HG02763 (cell line): ENCODE measurements around the gene HMGXB3.

ENCODE experiments used
- ATAC-seq: cut with Tn5 transposase; IDR thresholded peaks from one replicate; pipeline ENCODE4 v1.9.1; 2021; ENCODE audit warnings: mild to moderate bottlenecking, moderate library complexity; ENCODE audit not compliant: unreplicated experiment

HMGXB3 gene, protein sequence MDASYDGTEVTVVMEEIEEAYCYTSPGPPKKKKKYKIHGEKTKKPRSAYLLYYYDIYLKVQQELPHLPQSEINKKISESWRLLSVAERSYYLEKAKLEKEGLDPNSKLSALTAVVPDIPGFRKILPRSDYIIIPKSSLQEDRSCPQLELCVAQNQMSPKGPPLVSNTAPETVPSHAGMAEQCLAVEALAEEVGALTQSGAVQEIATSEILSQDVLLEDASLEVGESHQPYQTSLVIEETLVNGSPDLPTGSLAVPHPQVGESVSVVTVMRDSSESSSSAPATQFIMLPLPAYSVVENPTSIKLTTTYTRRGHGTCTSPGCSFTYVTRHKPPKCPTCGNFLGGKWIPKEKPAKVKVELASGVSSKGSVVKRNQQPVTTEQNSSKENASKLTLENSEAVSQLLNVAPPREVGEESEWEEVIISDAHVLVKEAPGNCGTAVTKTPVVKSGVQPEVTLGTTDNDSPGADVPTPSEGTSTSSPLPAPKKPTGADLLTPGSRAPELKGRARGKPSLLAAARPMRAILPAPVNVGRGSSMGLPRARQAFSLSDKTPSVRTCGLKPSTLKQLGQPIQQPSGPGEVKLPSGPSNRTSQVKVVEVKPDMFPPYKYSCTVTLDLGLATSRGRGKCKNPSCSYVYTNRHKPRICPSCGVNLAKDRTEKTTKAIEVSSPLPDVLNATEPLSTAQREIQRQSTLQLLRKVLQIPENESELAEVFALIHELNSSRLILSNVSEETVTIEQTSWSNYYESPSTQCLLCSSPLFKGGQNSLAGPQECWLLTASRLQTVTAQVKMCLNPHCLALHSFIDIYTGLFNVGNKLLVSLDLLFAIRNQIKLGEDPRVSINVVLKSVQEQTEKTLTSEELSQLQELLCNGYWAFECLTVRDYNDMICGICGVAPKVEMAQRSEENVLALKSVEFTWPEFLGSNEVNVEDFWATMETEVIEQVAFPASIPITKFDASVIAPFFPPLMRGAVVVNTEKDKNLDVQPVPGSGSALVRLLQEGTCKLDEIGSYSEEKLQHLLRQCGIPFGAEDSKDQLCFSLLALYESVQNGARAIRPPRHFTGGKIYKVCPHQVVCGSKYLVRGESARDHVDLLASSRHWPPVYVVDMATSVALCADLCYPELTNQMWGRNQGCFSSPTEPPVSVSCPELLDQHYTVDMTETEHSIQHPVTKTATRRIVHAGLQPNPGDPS (N-terminal part only)

DNA sequence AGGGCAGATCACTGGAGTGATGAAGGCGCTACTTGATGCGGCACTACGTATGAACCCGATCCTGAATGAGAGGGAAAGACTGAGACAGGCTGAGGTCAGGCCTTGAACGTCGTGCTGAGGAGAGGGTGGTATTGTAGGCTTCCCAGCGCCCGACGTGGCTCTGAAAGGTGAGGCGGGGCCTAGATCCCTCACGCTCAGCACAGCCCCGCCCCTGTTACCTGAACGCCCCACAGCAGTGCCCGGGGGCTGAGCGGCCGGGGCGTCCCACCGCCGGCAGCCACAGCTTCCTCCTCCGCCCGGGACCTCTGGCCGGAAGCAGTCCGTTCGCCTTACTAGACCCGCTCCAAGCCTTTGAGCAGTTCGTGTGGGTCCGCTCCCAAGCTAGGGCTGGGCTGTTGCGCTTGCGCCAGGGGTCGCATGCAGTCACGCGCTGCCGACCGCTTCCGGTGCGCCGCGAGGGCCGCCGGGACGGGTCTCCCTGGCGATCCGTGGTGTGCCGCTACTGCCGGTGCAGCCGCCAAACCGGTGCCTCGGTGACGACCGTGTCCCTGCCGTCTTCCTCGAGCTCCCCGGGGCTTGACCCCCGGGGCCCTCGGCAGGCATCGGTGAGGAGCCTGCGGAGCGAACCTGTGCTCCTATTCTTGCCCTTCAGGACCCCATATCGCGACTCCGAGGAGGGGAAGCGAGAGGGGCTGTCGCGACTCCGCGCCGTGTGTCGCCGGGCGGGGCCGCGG lies at the start of gene HMGXB3, which contains the start of gene TIGD6:
Gene HMGXB3 (plus strand): TSS at position 484 of the 734 bp plus-strand sequence. CDS start 4,114 bp downstream, outside the sequence.
Gene TIGD6 (minus strand): TSS at position 399 of the 734 bp plus-strand sequence. CDS start 4,306 bp downstream, outside the sequence.
- peak; percentile 89 for ATAC-seq

DNA sequence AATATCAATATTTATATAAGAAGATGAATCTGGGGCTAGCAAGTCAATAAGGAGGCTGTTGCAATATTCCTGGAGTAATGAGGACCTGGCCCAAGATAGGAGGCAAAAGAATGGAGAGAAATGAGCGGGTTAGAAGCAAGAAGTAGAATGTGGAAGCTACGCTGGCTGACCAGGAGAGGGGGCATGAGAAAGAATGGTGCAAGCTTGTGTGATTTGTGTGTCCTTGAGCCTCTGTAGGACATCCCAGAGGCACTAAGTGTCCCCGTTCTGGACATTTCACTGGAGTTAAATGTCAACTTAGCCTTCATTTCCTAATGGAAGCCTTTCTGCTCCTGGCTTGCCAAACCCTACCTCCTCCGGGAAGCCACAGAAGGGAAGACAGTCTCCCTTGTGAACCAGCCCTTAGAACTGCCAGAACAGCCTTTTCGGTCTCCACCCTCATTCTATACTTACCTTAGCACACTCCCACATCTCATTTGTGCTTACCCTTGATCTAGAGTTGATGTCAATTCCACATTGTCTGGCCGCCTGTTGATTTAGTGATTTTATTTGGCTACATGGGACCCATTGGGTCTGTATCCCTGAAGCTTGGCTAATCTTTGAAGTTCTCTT lies 49.3 kb upstream of the HMGXB3 start:
- no peak for ATAC-seq

DNA sequence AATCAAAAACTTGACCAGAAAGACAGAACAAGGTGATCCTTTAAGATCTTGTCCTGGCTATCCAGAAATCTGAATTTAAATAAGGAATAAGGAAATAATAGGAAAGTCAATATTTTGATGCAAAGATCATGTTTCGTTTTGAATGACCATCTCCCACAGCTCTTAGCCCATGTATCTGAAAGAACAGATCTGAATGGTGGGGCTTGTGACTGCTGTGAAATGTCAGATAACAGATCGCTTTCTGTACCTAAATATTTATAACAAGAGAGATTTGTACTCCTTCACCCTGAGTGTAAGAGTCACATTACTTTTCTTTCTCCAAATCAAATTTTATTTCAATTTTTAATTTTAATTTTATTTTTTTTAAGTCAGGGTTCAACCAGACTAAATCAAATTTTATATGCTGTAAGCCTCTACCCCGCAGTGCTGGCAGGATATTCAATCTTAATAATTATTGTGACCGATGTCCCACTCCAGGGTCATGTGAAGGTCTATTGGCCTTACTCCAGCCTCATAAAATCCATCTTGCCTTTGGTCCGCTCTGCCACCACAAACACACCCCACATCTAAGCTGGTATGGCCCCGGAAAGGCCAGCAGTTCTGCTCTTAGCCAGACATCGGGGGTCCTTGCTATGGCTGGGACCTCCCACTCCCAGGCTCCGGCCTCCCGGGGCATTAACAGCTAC lies 47.0 kb upstream of the HMGXB3 start:
- ATAC-seq = no peak

DNA sequence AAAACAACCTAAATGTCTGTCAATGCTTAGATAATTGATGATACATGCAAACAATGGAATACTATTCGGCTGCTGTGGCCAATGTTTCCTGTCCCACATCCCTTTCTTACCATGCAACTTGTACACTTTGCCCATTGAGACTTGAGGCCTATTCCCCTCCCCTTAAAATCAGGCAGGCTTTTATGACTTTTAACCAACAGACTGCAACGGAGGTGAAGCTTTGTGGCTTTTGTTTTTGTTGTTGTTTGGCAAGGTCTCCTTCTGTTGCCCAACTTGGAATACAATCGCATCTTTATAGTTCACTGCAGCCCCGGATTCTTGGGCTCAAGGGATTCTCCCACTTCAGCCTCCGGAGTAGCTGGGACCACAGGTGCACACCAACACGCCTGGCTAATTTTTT lies 45.7 kb upstream of the HMGXB3 start:
- ATAC-seq = no peak

DNA sequence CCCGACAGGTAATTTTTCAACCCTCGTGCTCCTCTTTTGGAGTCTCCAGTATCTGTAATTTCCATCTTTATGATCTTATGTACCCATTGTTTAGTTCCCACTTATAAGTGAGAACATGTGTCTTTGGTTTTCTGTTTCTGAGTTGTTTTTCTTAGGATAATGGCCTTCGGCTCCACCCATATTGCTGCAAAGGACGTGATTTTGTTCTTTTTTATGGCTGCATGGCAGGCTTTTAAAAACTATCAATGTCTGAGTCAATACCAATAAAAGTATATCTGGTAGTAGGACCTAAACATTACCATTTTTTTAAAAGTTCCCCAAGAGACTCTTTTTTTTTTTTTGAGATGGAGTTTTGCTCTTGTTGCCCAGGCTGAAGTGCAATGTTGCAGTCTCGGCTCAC lies 43.9 kb upstream of the HMGXB3 start:
- ATAC-seq = no peak

DNA sequence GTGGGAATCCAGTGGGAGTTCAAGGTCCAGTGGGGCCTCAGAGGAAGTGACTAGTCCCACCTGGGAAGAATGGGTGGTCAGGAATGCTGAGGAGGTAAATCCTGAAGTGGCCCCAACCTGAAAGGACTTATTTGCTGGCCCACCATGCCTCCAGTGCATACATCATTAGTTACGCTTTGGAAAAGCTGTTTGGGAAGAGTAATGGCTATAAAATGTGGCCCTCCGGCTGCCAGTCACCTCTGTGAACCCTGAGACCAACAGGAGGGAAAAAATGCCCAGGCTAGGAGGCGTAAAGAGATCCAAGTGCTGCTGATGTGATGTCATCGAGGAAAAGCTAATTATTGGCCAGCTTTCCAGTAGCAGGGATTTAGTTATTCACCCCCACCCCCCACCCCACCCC lies 42.7 kb upstream of the HMGXB3 start:
- no peak for ATAC-seq

DNA sequence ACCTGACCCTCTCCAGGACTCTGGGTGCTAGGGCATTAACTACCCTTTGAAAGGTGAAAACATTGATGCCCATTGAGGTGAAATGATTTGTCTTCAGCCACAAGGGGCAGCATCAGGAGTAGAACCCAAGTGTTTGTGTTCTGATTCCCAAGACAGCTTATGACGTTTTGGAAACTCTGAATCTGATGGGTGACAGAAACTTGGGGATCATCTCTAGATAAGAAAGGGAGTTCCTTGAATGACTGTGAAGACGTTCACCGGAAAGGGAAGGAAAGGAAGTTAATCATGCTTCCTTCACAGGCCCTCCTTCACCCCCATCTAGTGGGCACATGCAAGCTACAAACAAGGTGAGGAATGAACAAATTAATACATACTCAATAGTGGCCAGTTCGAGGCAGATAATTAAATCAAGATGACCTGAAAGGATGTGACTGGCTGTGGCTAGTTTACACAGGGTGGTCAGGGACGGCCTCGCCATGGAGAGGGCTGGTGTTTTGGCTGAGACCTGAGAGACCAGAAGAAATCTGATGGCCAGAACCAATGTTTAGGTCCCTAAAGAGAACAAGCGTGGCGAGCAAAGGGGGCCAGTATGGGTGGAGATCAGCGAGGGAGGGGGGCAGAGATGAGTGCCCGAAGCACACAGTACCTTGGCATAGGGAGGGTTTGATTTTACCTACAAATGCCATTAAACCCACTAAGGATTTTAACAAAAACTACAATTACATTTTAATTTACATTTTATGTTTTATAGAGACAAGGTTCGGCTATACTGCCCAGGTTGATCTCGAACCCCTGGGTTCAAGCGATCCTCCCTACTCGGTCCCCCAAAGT lies 40.9 kb upstream of the HMGXB3 start:
- no peak for ATAC-seq

DNA sequence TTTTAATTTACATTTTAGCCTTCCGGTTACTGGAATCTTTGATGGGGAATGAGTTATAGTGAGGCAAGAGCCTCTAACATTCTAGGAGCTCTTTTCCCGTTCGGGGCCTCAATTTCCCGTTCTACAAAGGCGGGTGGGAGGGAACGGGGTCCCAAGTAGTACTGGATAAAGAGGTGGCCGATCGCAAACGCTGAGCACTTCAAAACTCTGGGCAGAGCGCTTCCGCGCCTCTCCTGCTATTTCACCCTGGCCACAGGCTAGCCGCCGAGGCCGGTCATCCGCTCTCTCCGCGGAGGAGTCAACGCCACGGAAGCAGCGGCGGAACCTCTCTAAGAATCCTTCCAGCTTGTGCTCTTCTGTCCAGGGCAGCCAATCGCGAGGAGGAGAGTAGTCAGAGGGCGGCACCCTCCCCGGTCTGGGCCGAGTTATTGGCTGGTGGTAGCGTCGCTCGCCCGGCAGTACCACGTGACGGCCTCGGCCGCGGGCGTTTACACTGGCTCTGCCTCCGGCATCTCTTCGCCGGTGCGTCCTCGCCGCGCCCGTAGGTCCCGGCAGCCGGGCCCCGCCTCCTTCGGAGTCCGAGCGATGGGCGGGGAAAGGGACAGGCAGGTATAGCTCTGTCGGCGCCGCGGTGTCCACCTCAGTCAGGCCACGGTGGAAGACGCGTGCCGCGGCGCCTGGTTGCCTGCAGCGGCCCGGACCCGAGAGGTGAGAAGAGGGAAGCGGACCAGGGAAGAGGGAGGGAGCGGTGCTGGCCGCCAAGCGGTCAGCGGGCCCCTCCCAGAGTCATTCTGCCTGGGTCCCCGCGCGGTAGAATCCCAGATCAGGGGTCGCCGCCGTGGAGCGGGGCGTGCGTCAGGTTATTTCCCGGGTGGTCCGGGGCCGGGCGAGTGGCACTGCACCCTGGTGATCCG lies 40.0 kb upstream of the HMGXB3 start, which contains the start of gene SLC26A2:
Gene SLC26A2 (plus strand): TSS at position 487 of the 914 bp plus-strand sequence. CDS start 16,895 bp downstream, outside the sequence.
- ATAC-seq = peak; percentile 99

DNA sequence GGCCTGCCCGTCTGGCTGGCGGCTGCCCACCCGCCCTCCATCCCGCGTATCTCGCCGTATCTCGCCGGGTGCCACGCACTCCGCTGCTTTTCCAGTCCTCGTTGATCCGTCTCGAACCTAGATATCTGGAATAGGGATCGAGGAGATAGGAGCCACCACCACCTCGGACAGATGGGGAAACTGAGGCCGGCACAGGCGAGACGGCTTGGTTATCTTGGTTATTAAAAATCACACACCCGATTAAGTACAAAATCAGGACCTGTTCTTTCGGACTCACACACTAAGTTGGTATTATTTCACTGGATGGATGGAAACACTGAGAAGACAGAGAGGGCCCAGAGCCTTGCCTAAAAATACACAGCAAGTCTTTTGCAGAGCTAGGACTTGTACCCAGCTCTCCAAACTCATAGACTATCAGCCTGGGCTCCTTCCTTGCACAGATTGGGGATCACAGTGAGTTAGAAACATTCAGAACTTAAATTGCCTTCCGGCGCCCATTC lies 39.3 kb upstream of the HMGXB3 start:
- no peak for ATAC-seq

DNA sequence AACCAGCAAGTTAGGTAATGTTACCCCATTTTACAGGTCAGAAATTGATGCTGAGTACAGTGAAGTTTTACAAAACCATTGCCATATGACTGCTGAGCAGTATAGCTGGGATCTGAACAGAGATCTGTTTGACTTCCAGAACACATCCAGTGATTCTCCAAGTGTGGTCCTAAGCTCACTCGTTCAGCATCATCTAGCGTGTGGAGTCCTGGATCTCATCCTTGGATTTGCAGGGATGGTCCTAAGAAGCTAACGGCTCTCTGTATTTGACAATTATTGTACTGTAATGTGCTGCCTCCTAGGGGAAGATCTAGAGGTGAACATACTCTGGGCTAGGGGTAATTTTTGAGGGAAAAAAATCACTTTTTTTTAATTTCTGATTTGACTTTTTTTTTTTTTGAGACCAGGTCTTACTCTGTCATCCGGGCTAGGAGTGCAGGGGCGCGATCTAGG lies 38.6 kb upstream of the HMGXB3 start:
- ATAC-seq = no peak

DNA sequence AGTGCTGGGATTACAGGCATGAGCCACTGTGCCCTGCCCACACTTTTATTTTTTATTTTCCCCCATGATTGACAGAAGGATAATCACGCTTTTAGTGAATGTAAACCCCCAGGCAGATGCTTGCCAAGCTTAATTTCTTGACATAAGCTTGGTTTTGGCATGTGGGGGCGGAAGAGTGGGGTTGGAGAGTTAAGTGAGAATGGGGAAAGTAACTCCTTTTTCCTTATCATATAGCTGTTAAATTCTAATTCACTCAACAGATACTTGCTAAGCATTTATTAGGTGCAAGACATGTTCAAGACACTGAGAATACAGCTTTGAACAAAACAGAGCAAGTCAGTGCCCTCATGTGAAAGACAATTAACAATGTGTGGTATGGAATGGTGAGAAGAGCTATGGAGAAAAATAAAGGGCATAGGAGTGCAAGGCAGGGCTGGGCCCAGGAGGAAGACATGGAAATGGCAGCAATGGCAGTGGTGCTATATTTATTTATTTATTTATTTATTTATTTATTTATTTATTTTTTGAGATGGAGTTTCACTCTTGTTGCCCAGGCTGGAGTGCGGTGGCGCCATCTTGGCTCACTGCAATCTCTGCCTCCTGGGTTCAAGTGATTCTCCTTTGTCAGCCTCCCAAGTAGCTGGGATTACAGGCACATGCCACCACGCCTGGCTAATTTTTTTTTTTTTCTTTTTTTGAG lies 37.8 kb upstream of the HMGXB3 start:
- no peak for ATAC-seq

DNA sequence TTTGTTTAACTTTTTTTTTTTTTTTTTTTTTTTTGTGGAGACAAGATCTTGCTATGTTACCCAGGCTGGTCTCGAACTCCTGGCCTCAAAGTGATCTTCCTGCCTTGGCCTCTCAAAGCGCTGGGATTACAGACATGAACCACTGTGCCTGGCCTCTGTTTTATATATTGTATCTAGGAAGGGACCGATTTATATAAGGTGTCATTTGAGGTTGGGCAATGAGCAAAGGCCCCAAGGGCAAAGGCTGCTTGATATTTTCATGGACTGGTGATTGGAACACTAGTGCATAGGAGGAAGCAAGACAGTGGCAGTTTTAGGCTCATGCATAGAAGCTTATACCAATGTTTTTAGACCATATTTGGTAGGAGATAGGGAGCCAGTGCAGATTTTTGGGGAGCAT lies 36.8 kb upstream of the HMGXB3 start:
- no peak for ATAC-seq

DNA sequence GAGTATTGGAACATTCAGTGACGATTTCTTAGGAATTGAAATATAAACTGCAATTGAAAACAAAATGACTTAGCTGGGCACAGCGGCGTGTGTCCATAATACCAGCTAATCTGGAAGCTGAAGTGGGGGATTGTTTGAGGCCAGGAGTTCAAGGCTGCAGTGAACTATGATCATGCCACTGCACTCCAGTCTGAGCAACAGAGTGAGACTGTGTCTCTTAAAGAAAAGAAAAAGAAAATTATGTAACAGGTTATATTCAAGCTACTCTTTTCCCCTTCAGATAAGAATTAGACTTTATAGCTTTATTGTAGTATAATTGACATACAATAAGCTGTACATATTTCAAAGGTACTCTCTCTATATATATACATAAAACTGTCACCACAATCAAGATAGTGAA lies 33.6 kb upstream of the HMGXB3 start:
- ATAC-seq = no peak

DNA sequence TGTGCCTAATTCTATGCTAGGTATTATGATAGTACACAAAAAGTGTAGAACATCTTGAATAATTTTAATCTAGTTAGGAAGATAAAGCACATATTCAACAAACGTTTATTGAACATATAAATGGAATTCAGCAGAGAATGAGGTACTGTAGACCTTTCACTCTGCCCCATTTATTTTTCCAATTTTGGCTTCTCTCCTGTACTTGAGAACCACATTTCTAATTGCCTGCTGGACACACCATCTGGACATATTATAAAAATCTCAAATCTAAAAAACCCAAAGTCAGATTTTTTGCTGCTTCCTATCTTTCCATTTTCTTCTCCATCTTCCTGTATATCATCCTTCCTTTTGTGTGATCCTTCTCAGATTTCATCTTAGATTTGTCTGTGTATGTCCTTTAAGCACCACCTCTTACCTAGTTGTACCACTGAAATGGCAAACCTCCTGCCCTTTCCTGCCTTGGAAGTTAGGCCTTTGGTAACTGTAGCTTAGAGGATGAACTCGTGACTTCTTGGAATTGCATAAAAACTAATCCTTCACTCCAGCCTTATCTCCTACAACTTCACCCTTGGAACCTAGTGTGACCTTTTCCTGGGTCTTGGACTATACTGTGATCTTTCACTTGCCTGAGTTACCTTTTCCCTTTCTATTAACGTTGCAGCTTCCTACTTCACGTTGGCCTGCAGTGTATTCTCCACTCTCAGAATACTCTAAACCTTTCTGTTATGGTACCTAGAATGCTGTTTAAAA lies 31.2 kb upstream of the HMGXB3 start:
- no peak for ATAC-seq

DNA sequence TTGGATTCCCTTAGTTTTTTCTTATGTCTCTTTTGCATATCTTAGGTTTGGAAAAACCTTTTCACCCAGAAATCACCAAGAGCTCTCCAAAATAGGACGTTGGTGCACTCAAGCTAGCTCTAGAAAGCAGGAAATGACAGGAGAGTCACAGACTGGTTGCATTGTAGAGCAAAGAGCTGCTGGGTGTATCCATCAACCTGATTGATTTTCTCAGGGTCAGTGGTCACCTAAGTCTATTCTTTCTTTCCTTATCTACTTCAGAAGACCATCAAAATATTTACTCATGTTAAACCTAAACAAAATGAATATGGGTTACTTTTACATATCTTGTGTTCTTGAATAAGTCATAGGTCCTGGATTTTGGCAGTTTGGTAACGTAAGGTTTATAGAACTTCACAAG lies 25.1 kb upstream of the HMGXB3 start:
- no peak for ATAC-seq

DNA sequence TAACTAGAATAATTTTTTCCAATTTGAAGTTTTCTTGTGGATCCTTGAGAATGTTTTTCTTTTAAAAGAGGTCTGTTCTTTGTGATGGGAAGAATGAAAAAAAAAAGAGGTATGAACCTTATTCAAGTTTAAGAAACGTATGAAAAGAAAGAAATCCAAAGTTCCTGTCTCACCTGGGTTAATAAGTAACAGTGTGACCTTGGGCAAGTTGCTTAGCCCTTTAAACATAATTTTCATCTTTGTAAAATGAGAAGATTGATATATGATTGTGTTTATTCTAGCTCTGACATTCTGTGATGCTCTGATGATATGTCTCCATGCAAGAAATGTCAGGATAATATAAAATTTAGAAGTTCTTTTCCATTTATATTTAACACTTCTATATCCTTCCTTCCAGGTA lies 20.6 kb upstream of the HMGXB3 start:
- ATAC-seq = no peak
